ENCODE results near the gene MYCN. TPM values are rescaled to one million over a fixed set of nuclear protein-coding genes. Genes with fewer than 3 reads are reported as not detected.

MYCN gene
- total and polyA plus RNA-seq, 2 of the 8 experiments (the other 6 are each of a cell fraction or from before 2014, with no cell fraction given) = 87.8 to 137 TPM

- peak overlapping the region; percentile 85; the same call in 1 of the 2 replicates for H2BK5ac ChIP-seq (ENCODE audit: low read depth, low read length)
- H3K56ac ChIP-seq (replicated peaks; ENCODE audit: insufficient read length, low read depth, low read length) = no peak overlapping the region
- POLR2A ChIA-PET (ENCODE audit: partially characterized antibody) = interaction anchor here (1.0 to 3.6 kb wide), 8 partner anchors 10 to 147 kb away, joined by 3 to 25 read pairs (median 5); partner anchors contain the start of gene MYCN
- H4K91ac ChIP-seq (replicated peaks; ENCODE audit: insufficient read length, low read length) = peak overlapping the region; percentile 96
- H3K4me3 ChIP-seq (ENCODE audit: extremely low read depth in 1 of 4, insufficient read depth in 2 of 4, low read depth in 3 of 4, low read length in 4 of 4) = 0 out of 8 replicates have a peak overlapping the region, but pooled peaks of 1 of the 4 experiments have one; percentile 15
- FAIRE-seq (peak; percentile 94), DNase-seq (ENCODE audit: low read depth in 1 of 2, low spot score in 2 of 2) (peak in 1 of 2 experiments; percentile 64)
- no peak overlapping the region for H3K23ac ChIP-seq (ENCODE audit: insufficient read length)
- peak overlapping the region; percentile 65; the same call in 1 of the 2 replicates for H2AK5ac ChIP-seq (ENCODE audit: low read depth, low read length)
- H2BK15ac ChIP-seq (ENCODE audit: low read length) = no peak overlapping the region
- H3K9me3 ChIP-seq (ENCODE audit: insufficient read depth in 2 of 2, low read depth in 1 of 2, low read length in 1 of 2) = no peaks in the 10 kb centered on the region
- H4K20me1 ChIP-seq (replicated peaks in 1 of 2; ENCODE audit: control insufficient read depth in 1 of 2, insufficient read depth in 2 of 2, low read length in 2 of 2) = no peaks in the 10 kb centered on the region
- H3K79me2 ChIP-seq (ENCODE audit: control insufficient read depth in 1 of 2, insufficient read depth in 2 of 2, low read length in 2 of 2) = no peaks in the 10 kb centered on the region
- H3K18ac ChIP-seq (ENCODE audit: extremely low read depth, low read length) = peak overlapping the region; percentile 95; the same call in 1 of the 2 replicates
- H2BK12ac ChIP-seq (ENCODE audit: low read depth, low read length) = no peak overlapping the region
- H3K36me3 ChIP-seq (ENCODE audit: control insufficient read depth in 2 of 4, insufficient read depth in 4 of 4, low read length in 3 of 4) = no peaks in the 10 kb centered on the region
- no peak overlapping the region for H3K9ac ChIP-seq (replicated peaks in 1 of 4; ENCODE audit: extremely low read depth in 1 of 4, low read depth in 3 of 4, low read length in 3 of 4)
- peak overlapping the region; percentile 66; the same call in 1 of the 2 replicates for H2BK20ac ChIP-seq (ENCODE audit: low read length)
- WGBS, 2 experiments (ENCODE audit: extremely low coverage in 1 of 2, insufficient coverage in 1 of 2, insufficient read length in 1 of 2, insufficient replicate concordance in 2 of 2, low coverage in 1 of 2, low lambda C conversion rate in 2 of 2, missing lambda C conversion rate in 1 of 2) = 37% methylated on average over 11 of the region's 11 CpGs; no CpG with 5 or more reads in 1 of the 2 experiments
- CTCF ChIA-PET (ENCODE audit: partially characterized antibody) = interaction anchor here (0.7 to 7.1 kb wide), 9 partner anchors 11 to 650 kb away, joined by 3 to 54 read pairs (median 4); no protein-coding TSS in a partner anchor
- H3K27me3 ChIP-seq (replicated peaks in 1 of 4; ENCODE audit: control insufficient read depth in 3 of 4, extremely low read depth in 1 of 4, insufficient read depth in 3 of 4, low read length in 3 of 4) = no peaks in the 10 kb centered on the region
- no peak overlapping the region for H3K14ac ChIP-seq (ENCODE audit: insufficient read length)
- no peaks in the 10 kb centered on the region for H3K79me1 ChIP-seq (ENCODE audit: low read depth, low read length)
- peak overlapping the region; percentile 3 for H4K5ac ChIP-seq (ENCODE audit: insufficient read length, low read depth, low read length)
- H3K4me2 ChIP-seq (ENCODE audit: insufficient read depth in 1 of 2, low read depth in 2 of 2, low read length in 2 of 2) = peak overlapping the region; percentile 30 to 34; a peak in 3 of 4 replicates
- no peak overlapping the region for H4K8ac ChIP-seq (ENCODE audit: extremely low read depth, insufficient read depth, low read length)
- no peak overlapping the region for H2AFZ ChIP-seq (ENCODE audit: low read length)
- H2BK120ac ChIP-seq (replicated peaks; ENCODE audit: low read depth, low read length) = no peak overlapping the region
- H3K4ac ChIP-seq (replicated peaks; ENCODE audit: insufficient read length, low read depth, low read length) = no peak overlapping the region
- H3K23me2 ChIP-seq (ENCODE audit: low read depth, low read length) = no peaks in the 10 kb centered on the region; the same call in none of the 2 replicates
- H3K27ac ChIP-seq (ENCODE audit: low read depth, low read length) = no peak overlapping the region
- peaks cover 6 to 18% (median 11%) of the 10 kb centered on the region in 4 experiments for H3K4me1 ChIP-seq (replicated peaks in 1 of 4; ENCODE audit: control insufficient read depth in 3 of 4, insufficient read depth in 4 of 4, low read length in 3 of 4)
- TF ChIP-seq MAX (IDR thresholded peaks at IDR 0.05) = no peak
- TF ChIP-seq NANOG (IDR thresholded peaks at IDR 0.05; ENCODE audit: insufficient read depth, low read depth, low read length, poor library complexity, severe bottlenecking) = no peak
- peak; percentile 47; the same call in 1 of the 2 replicates for TF ChIP-seq ATF2 (IDR thresholded peaks at IDR 0.05; ENCODE audit: low read length)
- peak; percentile 75; the same call in 1 of the 2 replicates for TF ChIP-seq TEAD4 (IDR thresholded peaks at IDR 0.05; ENCODE audit: low read depth, low read length)
- TF ChIP-seq HDAC2 (IDR thresholded peaks at IDR 0.05; ENCODE audit: borderline replicate concordance in 1 of 2, low read depth in 2 of 2, low read length in 2 of 2) = peak; percentile 7 to 48; a peak in 1 of 4 replicates
- no peak for TF ChIP-seq PHF8 (conservative IDR thresholded peaks at IDR 0.05; ENCODE audit: low read depth, low read length)
- TF ChIP-seq RAD21 (IDR thresholded peaks at IDR 0.05 in 1 of 2, conservative IDR thresholded peaks at IDR 0.05 in 1 of 2; ENCODE audit: low read depth in 2 of 2, low read length in 2 of 2) = peak in 1 of 2 experiments; percentile 19; a peak in 1 of 4 replicates
Measured at GRCh38 chr2:15957881-15958713, 17.7 kb downstream of the MYCN start.
